NCI-H82 treated with DMSO at 0.1 percent for 48 hours (cell line): ENCODE data around the gene SMIM21.

Experiments
- DNase-seq: peaks from one replicate; lab custom pipeline; 2025; ENCODE audit not compliant: unreplicated experiment; lab: John Stamatoyannopoulos, UW

SMIM21 gene

GRCh38 chr18:75427603-75428002 lies at the start of gene SMIM21:
SMIM21 (minus strand) TSS chr18:75427703; CDS start chr18:75427563, 140 bp downstream.
- no peak for DNase-seq

- DNase-seq, result no peak
These were observed 47.7 kb upstream of the SMIM21 start for GRCh38 chr18:75475228-75475627.

- DNase-seq, result no peak
These were observed 46.8 kb upstream of the SMIM21 start for GRCh38 chr18:75474332-75474731.

- DNase-seq, result no peak
These were observed 45.8 kb upstream of the SMIM21 start for GRCh38 chr18:75473316-75473715.

GRCh38 chr18:75472906-75473305 lies 45.4 kb upstream of the SMIM21 start:
- no peak for DNase-seq

GRCh38 chr18:75472396-75472795 lies 44.9 kb upstream of the SMIM21 start:
- no peak for DNase-seq

GRCh38 chr18:75471850-75472249 lies 44.3 kb upstream of the SMIM21 start:
- no peak for DNase-seq

- no peak for DNase-seq
These were observed 40.3 kb upstream of the SMIM21 start for GRCh38 chr18:75467851-75468250.

- no peak for DNase-seq
These were observed 39.8 kb upstream of the SMIM21 start for GRCh38 chr18:75467281-75467795.

GRCh38 chr18:75464356-75464755 lies 36.9 kb upstream of the SMIM21 start:
- DNase-seq, result no peak

- DNase-seq, result no peak
These were observed 34.8 kb upstream of the SMIM21 start for GRCh38 chr18:75462178-75462832.

GRCh38 chr18:75456199-75456631 lies 28.7 kb upstream of the SMIM21 start:
- no peak for DNase-seq

- no peak for DNase-seq
These were observed 28.0 kb upstream of the SMIM21 start for GRCh38 chr18:75455249-75456198.

GRCh38 chr18:75454022-75454795 lies 26.7 kb upstream of the SMIM21 start:
- DNase-seq, result no peak

GRCh38 chr18:75450906-75451305 lies 23.4 kb upstream of the SMIM21 start:
- DNase-seq, result no peak

- no peak for DNase-seq
These were observed 14.4 kb upstream of the SMIM21 start for GRCh38 chr18:75441896-75442295.

- no peak for DNase-seq
These were observed 11.8 kb upstream of the SMIM21 start for GRCh38 chr18:75439348-75439747.

GRCh38 chr18:75438891-75439290 lies 11.4 kb upstream of the SMIM21 start:
- no peak for DNase-seq

GRCh38 chr18:75437979-75438378 lies 10.5 kb upstream of the SMIM21 start:
- DNase-seq, result no peak

GRCh38 chr18:75433098-75433497 lies 5.6 kb upstream of the SMIM21 start:
- DNase-seq, result no peak

GRCh38 chr18:75429975-75430374 lies 2.5 kb upstream of the SMIM21 start:
- peak; percentile 50 for DNase-seq
